H9 (cell line): Measurements from ENCODE around the gene TUG1. TPM values are rescaled to one million over a fixed set of nuclear protein-coding genes. Genes with fewer than 3 reads are reported as not detected.

Source experiments
- DNase-seq: peaks from one replicate; pipeline ENCODE4 v3.0.0-alpha.2; 2017
- H2AFZ ChIP-seq: one replicate; pipeline ENCODE4 v1.6.1; 2013; ENCODE audit warnings: mild to moderate bottlenecking, low read length, control low read depth, moderate library complexity
- H2AK5ac ChIP-seq: 2 replicates; pipeline ENCODE4 v1.6.1; 2013; ENCODE audit warnings: low read length, control low read depth, mixed read lengths; ENCODE audit not compliant: insufficient read length
- H2BK120ac ChIP-seq: one replicate; pipeline ENCODE4 v1.6.1; 2013; ENCODE audit warnings: low read depth, mild to moderate bottlenecking, low read length, control low read depth, inconsistent platforms; ENCODE audit not compliant: poor library complexity, severe bottlenecking
- H2BK12ac ChIP-seq: 2 replicates; pipeline ENCODE4 v1.6.1; 2013; ENCODE audit warnings: low read length, control low read depth, mixed read lengths, low read depth; ENCODE audit not compliant: insufficient read length
- H2BK15ac ChIP-seq: 2 replicates; pipeline ENCODE4 v1.6.1; 2013; ENCODE audit warnings: low read depth, low read length, control low read depth
- H2BK20ac ChIP-seq: one replicate; pipeline ENCODE4 v1.6.1; 2013; ENCODE audit warnings: low read depth, mild to moderate bottlenecking, low read length, control low read depth, inconsistent platforms; ENCODE audit not compliant: poor library complexity, severe bottlenecking
- H2BK5ac ChIP-seq: 2 replicates; pipeline ENCODE4 v1.6.1; 2013; ENCODE audit warnings: low read length, control low read depth, mixed read lengths; ENCODE audit not compliant: insufficient read length
- H3K14ac ChIP-seq: 2 replicates; pipeline ENCODE4 v1.6.1; 2013; ENCODE audit warnings: low read length, control low read depth; ENCODE audit not compliant: insufficient read depth
- H3K18ac ChIP-seq: 2 replicates; pipeline ENCODE4 v1.6.1; 2013; ENCODE audit warnings: low read depth, mild to moderate bottlenecking, mixed read lengths, low read length, control low read depth; ENCODE audit not compliant: insufficient read length
- H3K23ac ChIP-seq: 2 replicates; pipeline ENCODE4 v1.6.1; 2013; ENCODE audit warnings: low read length, control low read depth, mixed read lengths, low read depth; ENCODE audit not compliant: insufficient read length
- H3K23me2 ChIP-seq: 2 replicates; pipeline ENCODE4 v1.6.1; 2013; ENCODE audit warnings: low read depth, mild to moderate bottlenecking, mixed read lengths, low read length, control low read depth; ENCODE audit not compliant: insufficient read length, poor library complexity, severe bottlenecking
- H3K27ac ChIP-seq: 2 replicates; pipeline ENCODE4 v1.5.1; 2013; ENCODE audit warnings: low read length, control low read depth, mixed read lengths, low read depth; ENCODE audit not compliant: insufficient read length
- H3K27me3 ChIP-seq: 2 replicates; pipeline ENCODE4 v1.6.1; 2013; ENCODE audit warnings: low read length, control low read depth, inconsistent platforms; ENCODE audit not compliant: insufficient read depth
- H3K4ac ChIP-seq: 2 replicates; pipeline ENCODE4 v1.6.1; 2013; ENCODE audit warnings: low read depth, mild to moderate bottlenecking, control low read depth, inconsistent platforms, low read length, moderate library complexity
- H3K4me1 ChIP-seq: 2 replicates; pipeline ENCODE4 v1.6.1; 2013; ENCODE audit warnings: low read length, control low read depth, inconsistent platforms; ENCODE audit not compliant: insufficient read depth
- H3K4me2 ChIP-seq: 2 replicates; pipeline ENCODE4 v1.6.1; 2013; ENCODE audit warnings: low read length, control low read depth, mixed read lengths; ENCODE audit not compliant: insufficient read length, insufficient read depth
- H3K56ac ChIP-seq: 2 replicates; pipeline ENCODE4 v1.6.1; 2013; ENCODE audit warnings: low read depth, mild to moderate bottlenecking, mixed read lengths, low read length, control low read depth; ENCODE audit not compliant: insufficient read length
- H3K79me1 ChIP-seq: 2 replicates; pipeline ENCODE4 v1.6.1; 2013; ENCODE audit warnings: low read depth, mild to moderate bottlenecking, moderate library complexity, low read length, control low read depth, inconsistent platforms; ENCODE audit not compliant: insufficient read depth, poor library complexity, severe bottlenecking
- H3K79me2 ChIP-seq: 2 replicates; pipeline ENCODE4 v1.6.1; 2013; ENCODE audit warnings: low read length, control low read depth, inconsistent platforms; ENCODE audit not compliant: insufficient read depth
- H3K9ac ChIP-seq: 2 replicates; pipeline ENCODE4 v1.6.1; 2013; ENCODE audit warnings: low read length, control low read depth, mixed read lengths; ENCODE audit not compliant: insufficient read length; ENCODE audit errors: extremely low read depth
- H3K9me3 ChIP-seq: one replicate; pipeline ENCODE4 v1.6.1; 2013; ENCODE audit warnings: low read depth, low read length, inconsistent platforms; ENCODE audit not compliant: control insufficient read depth
- H3T11ph ChIP-seq: one replicate; pipeline ENCODE4 v1.6.1; 2013; ENCODE audit warnings: mild to moderate bottlenecking, low read length, control low read depth, inconsistent platforms
- H4K20me1 ChIP-seq: one replicate; pipeline ENCODE4 v1.6.1; 2013; ENCODE audit not compliant: control insufficient read depth, insufficient read length, insufficient read depth
- H4K5ac ChIP-seq: 2 replicates; pipeline ENCODE4 v1.6.1; 2013; ENCODE audit warnings: low read depth, mild to moderate bottlenecking, mixed read lengths, low read length, control low read depth; ENCODE audit not compliant: insufficient read length
- H4K8ac ChIP-seq: replicated peaks from 2 replicates; pipeline ENCODE4 v1.6.1; 2013; ENCODE audit warnings: low read length, control low read depth, mixed read lengths, low read depth; ENCODE audit not compliant: insufficient read length
- H4K91ac ChIP-seq: 2 replicates; pipeline ENCODE4 v1.6.1; 2013; ENCODE audit warnings: low read depth, mild to moderate bottlenecking, moderate library complexity, mixed read lengths, low read length, control low read depth; ENCODE audit not compliant: insufficient read length
- H3K27ac Mint-ChIP-seq, 3 experiments: 2 replicates in 2 of 3; 3 replicates in 1 of 3; pipeline ENCODE4 v1.8.0; 2020 to 2021; ENCODE audit warnings: mixed read lengths in 3 of 3, mild to moderate bottlenecking in 1 of 3, moderate library complexity in 1 of 3
- H3K27me3 Mint-ChIP-seq: 2 replicates; pipeline ENCODE4 v1.8.0; 2021; ENCODE audit warnings: low read depth, mild to moderate bottlenecking, moderate library complexity, mixed read lengths
- H3K36me3 Mint-ChIP-seq, 3 experiments: 2 replicates in 2 of 3; 3 replicates in 1 of 3; pipeline ENCODE4 v1.8.0; 2020 to 2021; ENCODE audit warnings: low read depth in 3 of 3, mixed read lengths in 3 of 3; ENCODE audit not compliant: insufficient read depth in 1 of 3
- H3K4me1 Mint-ChIP-seq, 2 experiments: 2 replicates each; pipeline ENCODE4 v1.8.0; 2020; ENCODE audit warnings: mixed read lengths in 2 of 2
- H3K4me3 Mint-ChIP-seq, 2 experiments: 2 replicates in 1 of 2; 3 replicates in 1 of 2; pipeline ENCODE4 v1.8.0; 2020 to 2021; ENCODE audit warnings: mild to moderate bottlenecking in 2 of 2, mixed read lengths in 2 of 2, moderate library complexity in 1 of 2
- H3K9me3 Mint-ChIP-seq, 2 experiments: 2 replicates in 1 of 2; 3 replicates in 1 of 2; pipeline ENCODE4 v1.8.0; 2020; ENCODE audit warnings: mild to moderate bottlenecking in 2 of 2, mixed read lengths in 2 of 2, moderate library complexity in 1 of 2
- CTCF ChIP-seq: fragments of 200-600 bp; sonication (generic); conservative IDR thresholded peaks from 3 replicates; pipeline ENCODE4 v1.8.0; 2021; ENCODE audit warnings: antibody characterized with exemption, mild to moderate bottlenecking
- WGBS: extraction: QIAGEN DNeasy Blood & Tissue Kit; methylation state at CpG from one replicate; pipeline ENCODE4 v1.1.7; 2013; ENCODE audit warnings: missing lambda C conversion rate, low lambda C conversion rate, mixed read lengths; ENCODE audit not compliant: insufficient read length; ENCODE audit errors: extremely low coverage; 5-methylcytosine and 5-hydroxymethylcytosine counted together
- total RNA-seq: library from RNA; stranded (reverse); gene quantifications from 2 replicates; pipeline ENCODE4 v1.2.1, GENCODE V29; 2021

Gene TUG1
- total RNA-seq, 1 experiment from 2014 or later, result 99.6 TPM

- no peak for TF ChIP-seq CTCF
- H3K23me2 ChIP-seq, result no peaks in the 10 kb centered on the region
- no peaks in the 10 kb centered on the region for H4K20me1 ChIP-seq
- H4K8ac ChIP-seq, result no peak overlapping the region
- H3K23ac ChIP-seq, result no peak overlapping the region
- H3T11ph ChIP-seq, result no peak overlapping the region
- H3K9me3 ChIP-seq, result peaks cover 7% of the 10 kb centered on the region
- Mint-ChIP-seq H3K27me3 (peaks cover 7% of the 10 kb centered on the region), H3K36me3 (peaks cover 58 to 89% (median 69%) of the 10 kb centered on the region in 3 experiments), H3K27ac (no peak overlapping the region), H3K4me1 (no peaks in the 10 kb centered on the region), H3K9me3 (peaks cover 57 to 58% of the 10 kb centered on the region in 2 experiments), H3K4me3 (no peak overlapping the region)
- H2BK12ac ChIP-seq, result no peak overlapping the region
- no peak overlapping the region for H3K14ac ChIP-seq
- H2AFZ ChIP-seq, result no peak overlapping the region
- no peaks in the 10 kb centered on the region for H3K27me3 ChIP-seq
- no peak overlapping the region for H3K18ac ChIP-seq
- no peak overlapping the region for H2BK20ac ChIP-seq
- no peaks in the 10 kb centered on the region for H3K4me1 ChIP-seq
- no peak overlapping the region for H2BK5ac ChIP-seq
- H2AK5ac ChIP-seq, result no peak overlapping the region
- no peak overlapping the region for H4K91ac ChIP-seq
- WGBS, result no CpG with 5 or more reads among the region's 3 CpGs
- no peak overlapping the region for H2BK15ac ChIP-seq
- H4K5ac ChIP-seq, result no peak overlapping the region
- H3K4ac ChIP-seq, result no peak overlapping the region
- H3K4me2 ChIP-seq, result no peak overlapping the region
- H3K9ac ChIP-seq, result no peak overlapping the region
- H3K56ac ChIP-seq, result no peak overlapping the region
- H3K79me1 ChIP-seq, result no peaks in the 10 kb centered on the region
- no peak overlapping the region for H2BK120ac ChIP-seq
- H3K27ac ChIP-seq, result no peak overlapping the region
- no peak for DNase-seq
- H3K79me2 ChIP-seq, result peaks cover 3% of the 10 kb centered on the region; the same call in 1 of the 2 replicates
Measured at GRCh38 chr22:30978304-30978962, 9.4 kb downstream of the TUG1 start.
